GM23338 (cell line): ENCODE data around the gene LINGO1. TPM values are rescaled to one million over a fixed set of nuclear protein-coding genes. Genes with fewer than 3 reads are reported as not detected.

Experiments used
- ATAC-seq: fragments of 200-7000 bp; cut with Tn5 transposase; 3 replicates; pipeline ENCODE4 v1.9.1; 2020
- DNase-seq: peaks from one replicate; pipeline ENCODE4 v3.0.0-alpha.2; 2015; ENCODE audit warnings: low spot score
- H2AFZ ChIP-seq: fragments of 200-600 bp; sonication (generic); 2 replicates; pipeline ENCODE4 v1.8.0; 2016; ENCODE audit warnings: antibody characterized with exemption, mild to moderate bottlenecking, moderate library complexity
- H3F3A ChIP-seq: fragments of 200-600 bp; sonication (generic); replicated peaks from 2 replicates; pipeline ENCODE4 v1.8.0; 2017; ENCODE audit warnings: antibody characterized with exemption, mixed run types, low read depth
- H3K27ac ChIP-seq: fragments of 200-600 bp; sonication (generic); 2 replicates; pipeline ENCODE4 v1.6.1; 2016; ENCODE audit warnings: low read depth
- H3K27me3 ChIP-seq: fragments of 200-600 bp; sonication (generic); 2 replicates; pipeline ENCODE4 v1.8.0; 2016; ENCODE audit warnings: mild to moderate bottlenecking, mixed run types, moderate library complexity; ENCODE audit not compliant: insufficient read depth
- H3K36me3 ChIP-seq: fragments of 200-600 bp; sonication (generic); 2 replicates; pipeline ENCODE4 v1.8.0; 2016; ENCODE audit warnings: mild to moderate bottlenecking; ENCODE audit not compliant: insufficient read depth
- H3K4me1 ChIP-seq: fragments of 200-600 bp; sonication (generic); 2 replicates; pipeline ENCODE4 v1.8.0; 2016; ENCODE audit warnings: mild to moderate bottlenecking, moderate library complexity; ENCODE audit not compliant: insufficient read depth
- H3K4me2 ChIP-seq: fragments of 200-600 bp; sonication (generic); 2 replicates; pipeline ENCODE4 v1.7.1; 2017; ENCODE audit warnings: mixed run types
- H3K4me3 ChIP-seq: fragments of 200-600 bp; sonication (generic); 2 replicates; pipeline ENCODE4 v1.6.1; 2016; ENCODE audit warnings: mixed run types
- H3K79me2 ChIP-seq: fragments of 200-600 bp; sonication (generic); replicated peaks from 2 replicates; pipeline ENCODE4 v1.8.0; 2017; ENCODE audit warnings: mild to moderate bottlenecking; ENCODE audit not compliant: insufficient read depth
- H3K9me2 ChIP-seq: fragments of 200-600 bp; sonication (generic); 2 replicates; pipeline ENCODE4 v1.8.0; 2017; ENCODE audit not compliant: insufficient read depth
- H4K20me1 ChIP-seq: fragments of 200-600 bp; sonication (generic); replicated peaks from 2 replicates; pipeline ENCODE4 v1.8.0; 2017; ENCODE audit warnings: mild to moderate bottlenecking; ENCODE audit not compliant: insufficient read depth
- H3K27ac Mint-ChIP-seq: 2 replicates; pipeline ENCODE4 v1.8.0; 2020; ENCODE audit warnings: inconsistent platforms, mild to moderate bottlenecking, moderate library complexity, mixed read lengths
- H3K27me3 Mint-ChIP-seq: 3 replicates; pipeline ENCODE4 v1.8.0; 2022; ENCODE audit warnings: low read depth, mild to moderate bottlenecking, moderate library complexity, mixed read lengths, inconsistent platforms; ENCODE audit not compliant: insufficient read depth, poor library complexity
- H3K36me3 Mint-ChIP-seq: 3 replicates; pipeline ENCODE4 v1.8.0; 2021; ENCODE audit warnings: low read depth, mild to moderate bottlenecking, inconsistent platforms, moderate library complexity, mixed read lengths
- H3K4me1 Mint-ChIP-seq: 3 replicates; pipeline ENCODE4 v1.8.0; 2020; ENCODE audit warnings: mild to moderate bottlenecking, inconsistent platforms, mixed read lengths
- H3K4me3 Mint-ChIP-seq: 3 replicates; pipeline ENCODE4 v1.8.0; 2021; ENCODE audit warnings: moderate library complexity, mild to moderate bottlenecking, inconsistent platforms, mixed read lengths
- H3K9me3 Mint-ChIP-seq: 3 replicates; pipeline ENCODE4 v1.8.0; 2020; ENCODE audit warnings: moderate library complexity, mild to moderate bottlenecking, inconsistent platforms, mixed read lengths
- CREB1 ChIP-seq: fragments of 250-450 bp; sonication (Bioruptor Pico); IDR thresholded peaks from 2 replicates; pipeline ENCODE4 v1.5.0; 2020; ENCODE audit warnings: low read depth, mild to moderate bottlenecking, moderate library complexity
- EZH2 ChIP-seq: fragments of 200-600 bp; sonication (generic); IDR thresholded peaks from one replicate; pipeline ENCODE4 v1.8.0; 2017; ENCODE audit warnings: antibody characterized with exemption, mild to moderate bottlenecking, low read depth; ENCODE audit not compliant: unreplicated experiment
- EZH2phosphoT487 ChIP-seq: fragments of 200-600 bp; sonication (generic); IDR thresholded peaks from one replicate; pipeline ENCODE4 v1.8.1; 2018; ENCODE audit warnings: antibody characterized with exemption; ENCODE audit not compliant: unreplicated experiment
- JUNB ChIP-seq: IDR thresholded peaks from one replicate; pipeline ENCODE4 v1.6.1; 2016; ENCODE audit warnings: antibody characterized with exemption; ENCODE audit not compliant: unreplicated experiment
- POLR2AphosphoS5 ChIP-seq: IDR thresholded peaks from 2 replicates; pipeline ENCODE4 v1.6.1; 2016; ENCODE audit warnings: antibody characterized with exemption, low read depth
- STAT1 ChIP-seq: IDR thresholded peaks from one replicate; pipeline ENCODE4 v1.6.1; 2016; ENCODE audit warnings: antibody characterized with exemption; ENCODE audit not compliant: unreplicated experiment
- ZNF331 ChIP-seq: fragments of 250-450 bp; sonication (Bioruptor Pico); IDR thresholded peaks from 2 replicates; pipeline ENCODE4 v1.5.0; 2020; ENCODE audit warnings: low read depth, mild to moderate bottlenecking, moderate library complexity
- polyA plus RNA-seq: library from polyadenylated mRNA; unstranded; fragments of >200 nt; fragmentation: Nextera tagmentation; extraction: Ambion mirVana; gene quantifications from 2 replicates; pipeline ENCODE4 v1.2.1, GENCODE V29; 2016
- total RNA-seq: library from RNA; depleted of rRNA; stranded (reverse); fragments of >200 nt; shearing (Covaris generic); gene quantifications from 2 replicates; pipeline ENCODE4 v1.2.3, GENCODE V29; 2014
- TF ChIP-seq, protein P1 (sequence below): IDR thresholded peaks from 2 replicates; pipeline ENCODE4 v1.6.1; 2016; ENCODE audit warnings: antibody characterized with exemption
- TF ChIP-seq, protein P2 (sequence below), 2 experiments: fragments of 200-600 bp in 1 of 2; sonication (generic) in 1 of 2; conservative IDR thresholded peaks; 2 replicates each; pipeline versions ENCODE4 v1.5.1 to v1.6.1; 2016 to 2017; ENCODE audit warnings: antibody characterized with exemption in 2 of 2, low read depth in 2 of 2, mild to moderate bottlenecking in 2 of 2, moderate library complexity in 1 of 2
- TF ChIP-seq, protein P3 (sequence below): IDR thresholded peaks from one replicate; pipeline ENCODE4 v1.6.1; 2018; ENCODE audit warnings: antibody characterized with exemption; ENCODE audit not compliant: unreplicated experiment

LINGO1 gene
- total and polyA plus RNA-seq, 2 experiments from 2014 or later, result 16.9 to 63.1 TPM

DNA sequence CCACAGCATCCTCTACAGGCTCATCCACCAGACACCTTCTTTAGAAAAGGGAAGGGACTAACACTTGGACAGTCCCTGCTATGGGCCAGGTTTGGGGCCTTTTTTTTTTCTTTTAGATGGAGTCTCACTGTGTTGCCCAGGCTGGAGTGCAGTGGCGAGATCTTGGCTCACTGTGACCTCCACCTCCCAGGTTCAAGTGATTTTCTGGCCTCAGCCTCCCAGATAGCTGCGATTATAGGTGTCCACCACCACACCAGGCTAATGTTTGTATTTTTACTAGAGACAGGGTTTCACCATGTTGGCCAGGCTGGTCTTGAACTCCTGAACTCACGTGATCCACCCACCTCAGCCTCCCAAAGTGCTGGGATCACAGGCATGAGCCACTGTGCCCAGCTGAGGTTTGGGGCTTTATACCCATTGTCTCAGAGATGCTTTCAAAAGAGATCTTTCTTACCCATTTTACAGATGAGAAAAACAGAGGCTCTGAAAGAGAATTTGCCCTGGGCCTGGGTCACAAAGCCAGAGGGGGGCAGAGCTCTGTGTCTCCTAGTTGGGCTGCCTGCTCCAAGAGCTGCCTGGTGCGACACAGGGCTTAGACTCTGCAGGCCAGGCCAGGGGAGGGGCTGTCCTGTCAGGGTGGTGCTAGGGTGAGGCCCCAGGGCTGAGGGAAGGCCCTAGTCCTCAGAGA is 11.6 kb downstream of the LINGO1 start:
- Histone ChIP-seq H4K20me1 (no peaks in the 10 kb centered on the region), H2AFZ (no peak overlapping the region), H3K4me1 (peaks cover 47% of the 10 kb centered on the region), H3F3A (peaks cover 5% of the 10 kb centered on the region; the same call in 1 of the 2 replicates), H3K36me3 (no peaks in the 10 kb centered on the region), H3K27me3 (no peaks in the 10 kb centered on the region), H3K79me2 (peaks cover 62% of the 10 kb centered on the region), H3K27ac (no peak overlapping the region), H3K4me3 (no peak overlapping the region), H3K9me2 (no peaks in the 10 kb centered on the region), H3K4me2 (no peak overlapping the region)
- TF ChIP-seq, protein P1, sequence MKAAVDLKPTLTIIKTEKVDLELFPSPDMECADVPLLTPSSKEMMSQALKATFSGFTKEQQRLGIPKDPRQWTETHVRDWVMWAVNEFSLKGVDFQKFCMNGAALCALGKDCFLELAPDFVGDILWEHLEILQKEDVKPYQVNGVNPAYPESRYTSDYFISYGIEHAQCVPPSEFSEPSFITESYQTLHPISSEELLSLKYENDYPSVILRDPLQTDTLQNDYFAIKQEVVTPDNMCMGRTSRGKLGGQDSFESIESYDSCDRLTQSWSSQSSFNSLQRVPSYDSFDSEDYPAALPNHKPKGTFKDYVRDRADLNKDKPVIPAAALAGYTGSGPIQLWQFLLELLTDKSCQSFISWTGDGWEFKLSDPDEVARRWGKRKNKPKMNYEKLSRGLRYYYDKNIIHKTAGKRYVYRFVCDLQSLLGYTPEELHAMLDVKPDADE, result no peak
- TF ChIP-seq ZNF331 (CRISPR knock-in tag), result no peak
- TF ChIP-seq EZH2phosphoT487, result no peak
- TF ChIP-seq, protein P2, sequence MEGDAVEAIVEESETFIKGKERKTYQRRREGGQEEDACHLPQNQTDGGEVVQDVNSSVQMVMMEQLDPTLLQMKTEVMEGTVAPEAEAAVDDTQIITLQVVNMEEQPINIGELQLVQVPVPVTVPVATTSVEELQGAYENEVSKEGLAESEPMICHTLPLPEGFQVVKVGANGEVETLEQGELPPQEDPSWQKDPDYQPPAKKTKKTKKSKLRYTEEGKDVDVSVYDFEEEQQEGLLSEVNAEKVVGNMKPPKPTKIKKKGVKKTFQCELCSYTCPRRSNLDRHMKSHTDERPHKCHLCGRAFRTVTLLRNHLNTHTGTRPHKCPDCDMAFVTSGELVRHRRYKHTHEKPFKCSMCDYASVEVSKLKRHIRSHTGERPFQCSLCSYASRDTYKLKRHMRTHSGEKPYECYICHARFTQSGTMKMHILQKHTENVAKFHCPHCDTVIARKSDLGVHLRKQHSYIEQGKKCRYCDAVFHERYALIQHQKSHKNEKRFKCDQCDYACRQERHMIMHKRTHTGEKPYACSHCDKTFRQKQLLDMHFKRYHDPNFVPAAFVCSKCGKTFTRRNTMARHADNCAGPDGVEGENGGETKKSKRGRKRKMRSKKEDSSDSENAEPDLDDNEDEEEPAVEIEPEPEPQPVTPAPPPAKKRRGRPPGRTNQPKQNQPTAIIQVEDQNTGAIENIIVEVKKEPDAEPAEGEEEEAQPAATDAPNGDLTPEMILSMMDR (conservative IDR thresholded peaks at IDR 0.05; ENCODE audit: low read depth in 2 of 2), result no peak
- TF ChIP-seq JUNB, result no peak
- no peak for TF ChIP-seq CREB1 (CRISPR knock-in tag)
- TF ChIP-seq STAT1, result no peak
- no peak for TF ChIP-seq POLR2AphosphoS5
- ATAC-seq (no peak), DNase-seq (no peak)
- Mint-ChIP-seq H3K4me1 (peaks cover 68% of the 10 kb centered on the region), H3K27me3 (peaks cover 11% of the 10 kb centered on the region), H3K4me3 (no peak overlapping the region), H3K36me3 (peaks cover 11% of the 10 kb centered on the region), H3K27ac (no peak overlapping the region), H3K9me3 (no peaks in the 10 kb centered on the region; the same call in 2 of the 3 replicates)

GRCh38 chr15:77620297-77620696 is 12.4 kb downstream of the LINGO1 start:
- peaks cover 63% of the 10 kb centered on the region for H3K4me1 Mint-ChIP-seq
- no peaks in the 10 kb centered on the region; the same call in 2 of the 3 replicates for H3K9me3 Mint-ChIP-seq
- H3K4me1 ChIP-seq, result peaks cover 44% of the 10 kb centered on the region
- peaks cover 5% of the 10 kb centered on the region; the same call in 1 of the 2 replicates for H3F3A ChIP-seq
- H3K27me3 ChIP-seq, result no peaks in the 10 kb centered on the region
- ATAC-seq (no peak), DNase-seq (no peak)
- no peak overlapping the region for H2AFZ ChIP-seq
- no peak overlapping the region for H3K4me3 Mint-ChIP-seq
- H3K36me3 ChIP-seq, result no peaks in the 10 kb centered on the region
- peaks cover 54% of the 10 kb centered on the region for H3K79me2 ChIP-seq
- H3K27me3 Mint-ChIP-seq, result peaks cover 11% of the 10 kb centered on the region
- no peaks in the 10 kb centered on the region for H4K20me1 ChIP-seq
- H3K27ac Mint-ChIP-seq, result no peak overlapping the region
- no peak overlapping the region for H3K4me3 ChIP-seq
- peaks cover 13% of the 10 kb centered on the region for H3K36me3 Mint-ChIP-seq
- no peaks in the 10 kb centered on the region for H3K9me2 ChIP-seq
- no peak overlapping the region for H3K4me2 ChIP-seq
- H3K27ac ChIP-seq, result no peak overlapping the region
- no peak for TF ChIP-seq JUNB
- TF ChIP-seq, protein P2 (conservative IDR thresholded peaks at IDR 0.05; ENCODE audit: low read depth in 2 of 2), result no peak
- no peak for TF ChIP-seq CREB1 (CRISPR knock-in tag)
- TF ChIP-seq EZH2phosphoT487, result no peak
- no peak for TF ChIP-seq EZH2
- TF ChIP-seq STAT1, result no peak
- no peak for TF ChIP-seq POLR2AphosphoS5
- TF ChIP-seq, protein P1, result no peak
- TF ChIP-seq, protein P3, sequence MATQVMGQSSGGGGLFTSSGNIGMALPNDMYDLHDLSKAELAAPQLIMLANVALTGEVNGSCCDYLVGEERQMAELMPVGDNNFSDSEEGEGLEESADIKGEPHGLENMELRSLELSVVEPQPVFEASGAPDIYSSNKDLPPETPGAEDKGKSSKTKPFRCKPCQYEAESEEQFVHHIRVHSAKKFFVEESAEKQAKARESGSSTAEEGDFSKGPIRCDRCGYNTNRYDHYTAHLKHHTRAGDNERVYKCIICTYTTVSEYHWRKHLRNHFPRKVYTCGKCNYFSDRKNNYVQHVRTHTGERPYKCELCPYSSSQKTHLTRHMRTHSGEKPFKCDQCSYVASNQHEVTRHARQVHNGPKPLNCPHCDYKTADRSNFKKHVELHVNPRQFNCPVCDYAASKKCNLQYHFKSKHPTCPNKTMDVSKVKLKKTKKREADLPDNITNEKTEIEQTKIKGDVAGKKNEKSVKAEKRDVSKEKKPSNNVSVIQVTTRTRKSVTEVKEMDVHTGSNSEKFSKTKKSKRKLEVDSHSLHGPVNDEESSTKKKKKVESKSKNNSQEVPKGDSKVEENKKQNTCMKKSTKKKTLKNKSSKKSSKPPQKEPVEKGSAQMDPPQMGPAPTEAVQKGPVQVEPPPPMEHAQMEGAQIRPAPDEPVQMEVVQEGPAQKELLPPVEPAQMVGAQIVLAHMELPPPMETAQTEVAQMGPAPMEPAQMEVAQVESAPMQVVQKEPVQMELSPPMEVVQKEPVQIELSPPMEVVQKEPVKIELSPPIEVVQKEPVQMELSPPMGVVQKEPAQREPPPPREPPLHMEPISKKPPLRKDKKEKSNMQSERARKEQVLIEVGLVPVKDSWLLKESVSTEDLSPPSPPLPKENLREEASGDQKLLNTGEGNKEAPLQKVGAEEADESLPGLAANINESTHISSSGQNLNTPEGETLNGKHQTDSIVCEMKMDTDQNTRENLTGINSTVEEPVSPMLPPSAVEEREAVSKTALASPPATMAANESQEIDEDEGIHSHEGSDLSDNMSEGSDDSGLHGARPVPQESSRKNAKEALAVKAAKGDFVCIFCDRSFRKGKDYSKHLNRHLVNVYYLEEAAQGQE, result no peak
